ENCODE results near the gene TCEANC2.

DNA sequence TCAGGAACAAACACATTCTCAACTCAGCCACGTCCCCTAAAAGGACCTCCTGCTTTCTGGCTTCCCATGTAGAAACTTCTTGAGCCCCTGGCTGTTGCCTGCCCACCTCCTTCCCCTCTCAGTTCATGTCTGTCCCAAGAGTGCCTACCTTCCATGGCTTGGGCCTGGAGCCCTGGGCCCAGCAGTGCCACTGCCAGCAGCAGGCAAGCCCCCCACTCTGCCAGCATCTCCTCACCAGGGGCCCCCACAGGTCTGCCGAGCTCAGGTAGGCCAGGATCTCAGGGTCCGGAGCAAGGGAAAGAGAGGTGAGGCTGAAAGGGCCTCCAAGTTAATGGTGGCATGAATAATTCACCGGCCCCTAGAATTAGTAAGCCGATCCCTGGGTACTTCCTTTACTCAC lies 99.3 kb downstream of the TCEANC2 start, which contains the start of gene CDCP2:
- no peak for TF ChIP-seq CTCF (IDR thresholded peaks at IDR 0.05)
- TF ChIP-seq POLR2A (IDR thresholded peaks at IDR 0.05) = no peak
- TF ChIP-seq EP300 (IDR thresholded peaks at IDR 0.05; ENCODE audit: low read depth) = no peak
- TF ChIP-seq POLR2AphosphoS5 (IDR thresholded peaks at IDR 0.05) = no peak

Data from transverse colon (tissue), 4 donors.